Left lobe of liver (tissue), 2 donors: ENCODE measurements around the gene DDX23. TPM values are rescaled to one million over a fixed set of nuclear protein-coding genes. Genes with fewer than 3 reads are reported as not detected.

Experiments
- ATAC-seq: fragments of 200-7000 bp; cut with Tn5 transposase; one replicate; pipeline ENCODE4 v1.9.1; 2020; ENCODE audit warnings: mild to moderate bottlenecking, moderate library complexity
- DNase-seq: peaks from one replicate; pipeline ENCODE4 v3.0.0-alpha.2; 2020; ENCODE audit warnings: low spot score
- total RNA-seq: library from RNA; stranded (reverse); gene quantifications from one replicate; pipeline ENCODE4 v1.2.1, GENCODE V29; 2021
- donor health status: DM: no; HTN: no; CAD: no; lungs with moderate emphysema.
- donor health status: DM: no; HTN: yes; CAD: no.

DDX23 gene
- total RNA-seq, 1 donor from 2014 or later: 33.3 TPM

- ATAC-seq (no peak), DNase-seq (no peak)
Measured at GRCh38 chr12:48800971-48801370, 51.0 kb downstream of the DDX23 start.

GRCh38 chr12:48800457-48800856 is 51.5 kb downstream of the DDX23 start:
- ATAC-seq (no peak), DNase-seq (no peak)

GRCh38 chr12:48796976-48797375 is 55.0 kb downstream of the DDX23 start:
- ATAC-seq (no peak), DNase-seq (no peak)

- peak; percentile 100 for ATAC-seq
- DNase-seq: peak; percentile 72
Measured at GRCh38 chr12:48795550-48796455, 56.2 kb downstream of the DDX23 start.

- no peak for DNase-seq
- ATAC-seq: no peak
Measured at GRCh38 chr12:48794870-48795269, 57.1 kb downstream of the DDX23 start.

GRCh38 chr12:48793696-48794095 is 58.3 kb downstream of the DDX23 start:
- ATAC-seq (no peak), DNase-seq (no peak)

GRCh38 chr12:48789858-48790326 is 62.1 kb downstream of the DDX23 start:
- ATAC-seq (no peak), DNase-seq (no peak)

- peak; percentile 93 for ATAC-seq
- DNase-seq: peak; percentile 88
Measured at GRCh38 chr12:48788854-48789775, 62.8 kb downstream of the DDX23 start, which contains the start of gene ADCY6. ADCY6 (minus strand) TSS chr12:48789089; CDS start chr12:48783434, 5,655 bp downstream.

- no peak for DNase-seq
- ATAC-seq: peak; percentile 10
Measured at GRCh38 chr12:48788524-48788853, 63.5 kb downstream of the DDX23 start.

- no peak for ATAC-seq
- no peak for DNase-seq
Measured at GRCh38 chr12:48787791-48788523, 64.0 kb downstream of the DDX23 start.

- DNase-seq: no peak
- ATAC-seq: no peak
Measured at GRCh38 chr12:48786591-48787544, 65.1 kb downstream of the DDX23 start.

GRCh38 chr12:48783432-48783831 is 68.5 kb downstream of the DDX23 start:
- DNase-seq: no peak
- ATAC-seq: no peak

GRCh38 chr12:48782457-48783395 is 69.2 kb downstream of the DDX23 start:
- DNase-seq (no peak), ATAC-seq (no peak)

GRCh38 chr12:48781750-48782456 is 70.1 kb downstream of the DDX23 start:
- DNase-seq (no peak), ATAC-seq (no peak)

GRCh38 chr12:48780381-48781025 is 71.5 kb downstream of the DDX23 start:
- DNase-seq (no peak), ATAC-seq (no peak)

GRCh38 chr12:48779869-48780268 is 72.1 kb downstream of the DDX23 start:
- ATAC-seq (no peak), DNase-seq (no peak)
